AG04449 (cell line): Measurements from ENCODE around the gene SAMD4B.

Experiments used
- CTCF ChIA-PET: fragments of 350-600 bp; formaldehyde crosslinking; extraction: SDS; loops from one replicate; lab custom pipeline; 2021; ENCODE audit warnings: antibody characterized with exemption; lab: Yijun Ruan, JAX
- POLR2A ChIA-PET: fragments of 400-600, 350-600 bp; formaldehyde crosslinking; extraction: SDS; loops from one replicate; lab custom pipeline; 2020; ENCODE audit warnings: antibody characterized with exemption, inconsistent platforms; lab: Yijun Ruan, JAX
- DNase-seq: peaks from one replicate; pipeline ENCODE4 v3.0.0-alpha.2; 2010; ENCODE audit warnings: low read depth, low spot score
- H3K4me3 ChIP-seq: 2 replicates; pipeline ENCODE4 v1.5.1; 2011; ENCODE audit warnings: low read depth, mild to moderate bottlenecking, control low read depth, low read length
- TF ChIP-seq, protein P1 (sequence below): IDR thresholded peaks from one replicate; pipeline ENCODE4 v1.5.1; 2011; ENCODE audit warnings: mild to moderate bottlenecking, moderate library complexity, low read length, control low read depth, inconsistent platforms; ENCODE audit not compliant: insufficient read depth; ENCODE audit errors: missing control alignments

Gene SAMD4B

DNA sequence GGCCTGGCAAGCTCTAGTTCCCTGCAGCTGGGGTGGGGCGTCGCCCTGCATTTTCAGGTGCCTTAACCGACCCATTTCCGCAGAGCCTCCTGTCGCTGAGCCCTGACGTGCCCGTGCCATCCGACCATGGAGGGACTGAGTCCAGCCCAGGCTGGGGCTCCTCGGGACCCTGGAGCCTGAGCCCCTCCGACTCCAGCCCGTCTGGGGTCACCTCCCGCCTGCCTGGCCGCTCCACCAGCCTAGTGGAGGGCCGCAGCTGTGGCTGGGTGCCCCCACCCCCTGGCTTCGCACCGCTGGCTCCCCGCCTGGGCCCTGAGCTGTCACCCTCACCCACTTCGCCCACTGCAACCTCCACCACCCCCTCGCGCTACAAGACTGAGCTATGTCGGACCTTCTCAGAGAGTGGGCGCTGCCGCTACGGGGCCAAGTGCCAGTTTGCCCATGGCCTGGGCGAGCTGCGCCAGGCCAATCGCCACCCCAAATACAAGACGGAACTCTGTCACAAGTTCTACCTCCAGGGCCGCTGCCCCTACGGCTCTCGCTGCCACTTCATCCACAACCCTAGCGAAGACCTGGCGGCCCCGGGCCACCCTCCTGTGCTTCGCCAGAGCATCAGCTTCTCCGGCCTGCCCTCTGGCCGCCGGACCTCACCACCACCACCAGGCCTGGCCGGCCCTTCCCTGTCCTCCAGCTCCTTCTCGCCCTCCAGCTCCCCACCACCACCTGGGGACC, 65.6 kb downstream of the SAMD4B start:
- CTCF ChIA-PET, result interaction anchor here (0.8 to 4.3 kb wide), 3 partner anchors 11 to 33 kb away, joined by 3 to 49 read pairs (median 4); no protein-coding TSS in a partner anchor
- DNase-seq, result no peak
- H3K4me3 ChIP-seq, result peak overlapping the region; percentile 83
- TF ChIP-seq, protein P1, sequence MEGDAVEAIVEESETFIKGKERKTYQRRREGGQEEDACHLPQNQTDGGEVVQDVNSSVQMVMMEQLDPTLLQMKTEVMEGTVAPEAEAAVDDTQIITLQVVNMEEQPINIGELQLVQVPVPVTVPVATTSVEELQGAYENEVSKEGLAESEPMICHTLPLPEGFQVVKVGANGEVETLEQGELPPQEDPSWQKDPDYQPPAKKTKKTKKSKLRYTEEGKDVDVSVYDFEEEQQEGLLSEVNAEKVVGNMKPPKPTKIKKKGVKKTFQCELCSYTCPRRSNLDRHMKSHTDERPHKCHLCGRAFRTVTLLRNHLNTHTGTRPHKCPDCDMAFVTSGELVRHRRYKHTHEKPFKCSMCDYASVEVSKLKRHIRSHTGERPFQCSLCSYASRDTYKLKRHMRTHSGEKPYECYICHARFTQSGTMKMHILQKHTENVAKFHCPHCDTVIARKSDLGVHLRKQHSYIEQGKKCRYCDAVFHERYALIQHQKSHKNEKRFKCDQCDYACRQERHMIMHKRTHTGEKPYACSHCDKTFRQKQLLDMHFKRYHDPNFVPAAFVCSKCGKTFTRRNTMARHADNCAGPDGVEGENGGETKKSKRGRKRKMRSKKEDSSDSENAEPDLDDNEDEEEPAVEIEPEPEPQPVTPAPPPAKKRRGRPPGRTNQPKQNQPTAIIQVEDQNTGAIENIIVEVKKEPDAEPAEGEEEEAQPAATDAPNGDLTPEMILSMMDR, result no peak
- POLR2A ChIA-PET, result interaction anchor here (0.6 to 3.1 kb wide), 6 partner anchors 10 to 112 kb away, joined by 3 to 24 read pairs (median 4); partner anchors contain the start of gene RPS16

DNA sequence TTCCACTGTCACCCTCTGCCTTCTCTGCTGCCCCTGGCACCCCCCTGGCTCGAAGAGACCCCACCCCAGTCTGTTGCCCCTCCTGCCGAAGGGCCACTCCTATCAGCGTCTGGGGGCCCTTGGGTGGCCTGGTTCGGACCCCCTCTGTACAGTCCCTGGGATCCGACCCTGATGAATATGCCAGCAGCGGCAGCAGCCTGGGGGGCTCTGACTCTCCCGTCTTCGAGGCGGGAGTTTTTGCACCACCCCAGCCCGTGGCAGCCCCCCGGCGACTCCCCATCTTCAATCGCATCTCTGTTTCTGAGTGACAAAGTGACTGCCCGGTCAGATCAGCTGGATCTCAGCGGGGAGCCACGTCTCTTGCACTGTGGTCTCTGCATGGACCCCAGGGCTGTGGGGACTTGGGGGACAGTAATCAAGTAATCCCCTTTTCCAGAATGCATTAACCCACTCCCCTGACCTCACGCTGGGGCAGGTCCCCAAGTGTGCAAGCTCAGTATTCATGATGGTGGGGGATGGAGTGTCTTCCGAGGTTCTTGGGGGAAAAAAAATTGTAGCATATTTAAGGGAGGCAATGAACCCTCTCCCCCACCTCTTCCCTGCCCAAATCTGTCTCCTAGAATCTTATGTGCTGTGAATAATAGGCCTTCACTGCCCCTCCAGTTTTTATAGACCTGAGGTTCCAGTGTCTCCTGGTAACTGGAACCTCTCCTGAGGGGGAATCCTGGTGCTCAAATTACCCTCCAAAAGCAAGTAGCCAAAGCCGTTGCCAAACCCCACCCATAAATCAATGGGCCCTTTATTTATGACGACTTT, 66.4 kb downstream of the SAMD4B start:
- H3K4me3 ChIP-seq, result peak overlapping the region; percentile 83
- POLR2A ChIA-PET, result interaction anchor here (0.6 to 3.1 kb wide), 6 partner anchors 10 to 112 kb away, joined by 3 to 24 read pairs (median 4); partner anchors contain the start of gene RPS16
- TF ChIP-seq, protein P1, result no peak
- CTCF ChIA-PET, result interaction anchor here (0.8 to 4.3 kb wide), 3 partner anchors 11 to 32 kb away, joined by 3 to 49 read pairs (median 4); no protein-coding TSS in a partner anchor
- DNase-seq, result no peak

DNA sequence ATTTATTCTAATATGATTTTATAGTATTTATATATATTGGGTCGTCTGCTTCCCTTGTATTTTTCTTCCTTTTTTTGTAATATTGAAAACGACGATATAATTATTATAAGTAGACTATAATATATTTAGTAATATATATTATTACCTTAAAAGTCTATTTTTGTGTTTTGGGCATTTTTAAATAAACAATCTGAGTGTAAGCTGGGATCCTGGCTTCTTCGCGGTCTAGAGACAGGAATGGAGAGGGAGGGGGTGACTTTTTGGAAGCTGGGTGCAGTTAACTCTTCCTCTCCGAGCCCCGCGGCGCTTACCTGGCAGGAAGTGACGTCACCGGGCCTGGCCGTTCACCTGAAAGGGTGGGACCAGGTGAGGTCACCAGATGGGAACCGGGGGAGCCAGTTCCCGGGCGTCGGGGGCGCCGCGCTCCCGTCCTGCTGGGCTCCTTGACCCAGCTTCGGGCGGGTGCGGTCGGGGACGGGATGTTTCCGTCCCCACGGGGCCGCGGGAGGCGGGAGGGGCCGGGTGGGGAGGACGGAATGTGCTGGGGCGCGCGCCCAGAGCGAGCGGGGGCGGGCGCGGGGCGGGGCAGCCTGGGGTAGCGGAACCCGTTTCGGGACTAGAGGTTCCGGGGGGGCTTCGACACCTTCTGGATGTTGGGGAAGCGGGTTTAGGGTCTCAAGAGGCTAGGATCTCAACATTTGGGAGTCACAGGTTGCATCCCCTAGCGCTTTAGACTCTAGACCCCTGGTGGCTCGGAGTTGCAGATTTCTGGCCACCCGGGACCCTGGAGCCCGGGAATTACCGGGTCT, 67.2 kb downstream of the SAMD4B start:
- no peak for DNase-seq
- ChIA-PET POLR2A (interaction anchor here (0.7 to 3.1 kb wide), 3 partner anchors 11 to 26 kb away, joined by 3 to 24 read pairs (median 5); partner anchors contain the start of gene RPS16), CTCF (interaction anchor here (0.7 to 4.3 kb wide), 2 partner anchors 12 to 385 kb away, joined by 3 to 49 read pairs; no protein-coding TSS in a partner anchor)
- H3K4me3 ChIP-seq, result peak overlapping the region; percentile 83
- TF ChIP-seq, protein P1, result no peak

DNA sequence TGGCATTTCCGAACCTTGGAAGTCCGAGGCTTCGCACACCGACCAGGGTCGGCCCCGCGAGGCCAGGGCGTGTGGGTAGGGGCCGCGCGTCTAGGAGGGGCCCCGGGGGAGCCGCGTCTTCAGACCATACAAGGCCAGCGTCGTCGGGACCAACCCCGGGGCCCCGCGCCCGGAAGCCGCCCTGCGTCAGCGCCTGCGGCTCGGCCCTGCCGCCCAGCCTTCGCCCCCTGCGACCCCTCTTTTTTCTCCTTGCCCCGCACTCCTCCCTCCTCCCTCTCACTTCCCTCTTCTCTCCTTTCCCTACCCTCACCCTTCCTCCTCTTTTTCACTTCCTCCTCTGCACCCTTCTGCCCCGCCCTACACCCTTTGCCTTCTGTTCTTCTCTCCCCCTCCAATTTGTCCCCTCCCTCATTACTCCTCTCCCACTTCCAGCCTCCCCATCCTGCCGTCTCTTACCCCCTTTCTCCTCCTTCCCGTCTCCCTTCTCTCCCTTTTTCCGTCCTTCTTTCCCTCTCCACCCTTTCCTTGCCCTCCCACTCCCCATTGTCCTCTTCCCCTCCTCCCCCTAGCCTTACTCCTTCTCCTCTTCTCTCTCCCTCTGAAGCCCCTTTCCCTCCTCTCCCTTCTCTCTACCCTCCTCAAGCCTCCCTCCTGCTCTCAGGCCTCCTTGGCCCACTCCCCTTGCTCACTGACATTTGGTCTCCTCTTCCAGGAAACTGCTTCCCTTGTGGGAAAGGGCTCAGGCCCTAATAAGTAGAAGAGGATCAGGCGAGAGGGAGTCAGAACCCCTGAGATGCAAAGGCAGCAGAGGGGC, 68.0 kb downstream of the SAMD4B start:
- CTCF ChIA-PET, result no interaction called here
- peak overlapping the region; percentile 83 for H3K4me3 ChIP-seq
- POLR2A ChIA-PET, result no interaction called here
- TF ChIP-seq, protein P1, result no peak
- no peak for DNase-seq

DNA sequence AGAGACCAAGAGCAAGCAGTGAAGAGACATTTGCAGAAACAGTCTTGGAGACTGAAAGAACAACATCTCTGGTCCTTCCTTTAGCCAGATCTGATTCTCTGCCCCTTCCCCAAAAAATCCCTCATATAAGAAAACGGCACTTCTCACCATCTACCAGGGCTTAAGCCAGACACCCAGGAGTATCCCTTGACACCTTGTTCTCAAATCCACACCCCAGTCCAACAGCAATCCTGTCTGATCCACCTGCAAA, 68.5 kb downstream of the SAMD4B start:
- CTCF ChIA-PET, result interaction anchor here (1.4 to 2.2 kb wide), 5 partner anchors 10 to 48 kb away, joined by 5 to 102 read pairs (median 16); partner anchors contain the start of genes MED29, PAF1 and RPS16
- POLR2A ChIA-PET, result interaction anchor here (1.2 to 2.3 kb wide), 6 partner anchors 8 to 35 kb away, joined by 4 to 49 read pairs (median 6); partner anchors contain the start of gene RPS16
- DNase-seq, result no peak
- H3K4me3 ChIP-seq, result no peak overlapping the region
- TF ChIP-seq, protein P1, result no peak
